Sciatic nerve (tissue), 2 donors: Measurements from ENCODE around the gene ALPL. TPM values are rescaled to one million over a fixed set of nuclear protein-coding genes. Genes with fewer than 3 reads are reported as not detected.
A peak's percentile ranks its signal among the peaks of the same experiment; 100 is the strongest.

Experiments used
- ATAC-seq: fragments of 200-7000 bp; cut with Tn5 transposase; one replicate; pipeline ENCODE4 v1.9.1; 2020; ENCODE audit warnings: mild to moderate bottlenecking, moderate library complexity
- DNase-seq: peaks from one replicate; pipeline ENCODE4 v3.0.0-alpha.2; 2020; ENCODE audit warnings: low spot score
- intact Hi-C: fragments of 100-400 bp; cut with DNase I; formaldehyde crosslinking; loops from one replicate; pipeline ENCODE4 v1.14.2; 2022
- total RNA-seq: library from RNA; stranded (reverse); fragmentation: NEBNext Ultra II Directional; extraction: Animal tissue kit (Norgen Biotek cat#: 25700); gene quantifications from one replicate; pipeline ENCODE4 v1.2.1, GENCODE V29; 2021
- donor health status: DM: no; HTN: no; CAD: no.
- donor health status: DM: no; HTN: no; CAD: no.

Gene ALPL
- total RNA-seq, 1 donor from 2014 or later: 14.6 TPM

GRCh38 chr1:21569820-21570527, 60.8 kb downstream of the ALPL start:
- intact Hi-C loops: no loop called here

GRCh38 chr1:21570528-21570875, 61.3 kb downstream of the ALPL start:
- DNase-seq (no peak), ATAC-seq (no peak)
- intact Hi-C loops: no loop called here

More at GRCh38 chr1:21569820-21570527, 60.8 kb downstream of the ALPL start:
- DNase-seq (no peak), ATAC-seq (no peak)

- intact Hi-C loops: no loop called here
Observed at GRCh38 chr1:21570885-21571284, 61.7 kb downstream of the ALPL start.

GRCh38 chr1:21572221-21572620, 63.0 kb downstream of the ALPL start:
- ATAC-seq (no peak), DNase-seq (no peak)
- intact Hi-C loops: no loop called here

More at GRCh38 chr1:21570885-21571284, 61.7 kb downstream of the ALPL start:
- ATAC-seq (no peak), DNase-seq (no peak)

- intact Hi-C loops: no loop called here
- ATAC-seq (no peak), DNase-seq (no peak)
Observed at GRCh38 chr1:21572735-21573277, 63.6 kb downstream of the ALPL start.

GRCh38 chr1:21573475-21573874, 64.3 kb downstream of the ALPL start:
- intact Hi-C loops: no loop called here
- DNase-seq (no peak), ATAC-seq (no peak)

GRCh38 chr1:21573971-21574465, 64.8 kb downstream of the ALPL start:
- intact Hi-C loops: no loop called here
- peak; percentile 74 for DNase-seq
- peak; percentile 72 for ATAC-seq

- ATAC-seq (peak; percentile 56), DNase-seq (no peak)
- intact Hi-C loops: no loop called here
Observed at GRCh38 chr1:21574466-21575151, 65.4 kb downstream of the ALPL start.

GRCh38 chr1:21575351-21575942, 66.2 kb downstream of the ALPL start:
- DNase-seq (no peak), ATAC-seq (no peak)
- intact Hi-C loops: no loop called here

- DNase-seq (no peak), ATAC-seq (no peak)
- intact Hi-C loops: no loop called here
Observed at GRCh38 chr1:21576031-21576797, 67.0 kb downstream of the ALPL start.

GRCh38 chr1:21576798-21577187, 67.6 kb downstream of the ALPL start:
- no peak for DNase-seq
- intact Hi-C loops: no loop called here
- ATAC-seq: no peak

- intact Hi-C loops: no loop called here
- no peak for ATAC-seq
- no peak for DNase-seq
Observed at GRCh38 chr1:21577324-21577723, 68.1 kb downstream of the ALPL start.

- DNase-seq (no peak), ATAC-seq (no peak)
- intact Hi-C loops: no loop called here
Observed at GRCh38 chr1:21577933-21578332, 68.7 kb downstream of the ALPL start.

GRCh38 chr1:21579791-21580190, 70.6 kb downstream of the ALPL start:
- ATAC-seq (no peak), DNase-seq (no peak)
- intact Hi-C loops: no loop called here

- intact Hi-C loops: no loop called here
- ATAC-seq (no peak), DNase-seq (no peak)
Observed at GRCh38 chr1:21584096-21584495, 74.9 kb downstream of the ALPL start.

- DNase-seq (no peak), ATAC-seq (no peak)
- intact Hi-C loops: no loop called here
Observed at GRCh38 chr1:21585037-21585436, 75.8 kb downstream of the ALPL start.

GRCh38 chr1:21586222-21586621, 77.0 kb downstream of the ALPL start:
- intact Hi-C loops: no loop called here
- DNase-seq (no peak), ATAC-seq (no peak)

- DNase-seq (peak; percentile 70), ATAC-seq (peak; percentile 58)
Observed at GRCh38 chr1:21586846-21587601, 77.8 kb downstream of the ALPL start.

GRCh38 chr1:21587602-21587953, 78.4 kb downstream of the ALPL start:
- intact Hi-C loops: no loop called here
- ATAC-seq (no peak), DNase-seq (no peak)

More at GRCh38 chr1:21586846-21587601, 77.8 kb downstream of the ALPL start:
- intact Hi-C loops: no loop called here
